Liver (tissue), 9 donors: ENCODE measurements around the gene TXNRD2. TPM values are rescaled to one million over a fixed set of nuclear protein-coding genes. Genes with fewer than 3 reads are reported as not detected.

Experiments
- DNase-seq: peaks from one replicate; pipeline ENCODE4 v3.0.0-alpha.2; 2017; ENCODE audit warnings: low spot score
- H3K27ac ChIP-seq, 2 donors: one replicate each; pipeline ENCODE4 v1.7.0; 2013; ENCODE audit warnings: inconsistent platforms in 2 of 2, low read length in 2 of 2, control low read depth in 1 of 2, low read depth in 1 of 2, mild to moderate bottlenecking in 1 of 2
- H3K27me3 ChIP-seq, 4 donors: one replicate each; pipeline versions ENCODE4 v1.6.1 to v1.7.0; 2013; ENCODE audit warnings: low read length in 3 of 4, inconsistent platforms in 1 of 4, mild to moderate bottlenecking in 1 of 4, moderate library complexity in 1 of 4; ENCODE audit not compliant: control insufficient read depth in 4 of 4, insufficient read depth in 4 of 4
- H3K36me3 ChIP-seq, 4 donors: one replicate each; pipeline versions ENCODE4 v1.6.1 to v1.7.0; 2013; ENCODE audit warnings: low read length in 3 of 4, mild to moderate bottlenecking in 3 of 4, low read depth in 1 of 4, moderate library complexity in 1 of 4; ENCODE audit not compliant: control insufficient read depth in 4 of 4, insufficient read depth in 3 of 4
- H3K4me1 ChIP-seq, 4 donors: one replicate each; pipeline versions ENCODE4 v1.6.1 to v1.7.0; 2013; ENCODE audit warnings: low read length in 3 of 4, mild to moderate bottlenecking in 3 of 4, moderate library complexity in 1 of 4; ENCODE audit not compliant: control insufficient read depth in 4 of 4, insufficient read depth in 4 of 4
- H3K4me3 ChIP-seq, 3 donors: one replicate each; pipeline versions ENCODE4 v1.6.1 to v1.7.0; 2013; ENCODE audit warnings: low read length in 3 of 3, control low read depth in 1 of 3, low read depth in 1 of 3, mild to moderate bottlenecking in 1 of 3
- H3K9ac ChIP-seq, 2 donors: one replicate each; pipeline ENCODE4 v1.7.0; 2013; ENCODE audit warnings: low read length in 2 of 2, mild to moderate bottlenecking in 2 of 2, moderate library complexity in 2 of 2, control low read depth in 1 of 2, low read depth in 1 of 2
- H3K9me3 ChIP-seq, 4 donors: one replicate each; pipeline versions ENCODE4 v1.6.1 to v1.7.0; 2013; ENCODE audit warnings: low read length in 3 of 4; ENCODE audit not compliant: control insufficient read depth in 4 of 4
- ATF3 ChIP-seq: IDR thresholded peaks from 2 replicates; pipeline ENCODE4 v1.6.1; 2016; ENCODE audit warnings: antibody characterized with exemption
- CTCF ChIP-seq: fragments of 150-350 bp; IDR thresholded peaks from 2 replicates; pipeline ENCODE4 v1.5.1; 2017; ENCODE audit warnings: improper control_type of control experiment, low read depth, low read length; ENCODE audit not compliant: missing input control
- EGR1 ChIP-seq, 2 donors: IDR thresholded peaks; 2 replicates each; pipeline ENCODE4 v1.6.1; 2016 to 2018; ENCODE audit warnings: antibody characterized with exemption in 2 of 2, low read depth in 2 of 2
- FOXA1 ChIP-seq: IDR thresholded peaks from 2 replicates; pipeline ENCODE4 v1.6.1; 2016; ENCODE audit warnings: antibody characterized with exemption
- FOXA2 ChIP-seq: IDR thresholded peaks from 2 replicates; pipeline ENCODE4 v1.6.1; 2016; ENCODE audit warnings: antibody characterized with exemption
- GABPA ChIP-seq, 2 donors: IDR thresholded peaks in 1 of 2; conservative IDR thresholded peaks in 1 of 2; 2 replicates each; pipeline ENCODE4 v1.6.1; 2016; ENCODE audit warnings: antibody characterized with exemption in 2 of 2, mild to moderate bottlenecking in 1 of 2, moderate library complexity in 1 of 2
- HNF4A ChIP-seq, 2 donors: conservative IDR thresholded peaks; 2 replicates each; pipeline ENCODE4 v1.6.1; 2016; ENCODE audit warnings: antibody characterized with exemption in 2 of 2, mild to moderate bottlenecking in 2 of 2
- HNF4G ChIP-seq: IDR thresholded peaks from 2 replicates; pipeline ENCODE4 v1.6.1; 2016; ENCODE audit warnings: antibody characterized with exemption
- JUND ChIP-seq, 2 donors: IDR thresholded peaks; 2 replicates each; pipeline ENCODE4 v1.6.1; 2016; ENCODE audit warnings: antibody characterized with exemption in 2 of 2
- MAX ChIP-seq: IDR thresholded peaks from 2 replicates; pipeline ENCODE4 v1.6.1; 2016; ENCODE audit warnings: antibody characterized with exemption
- NR2F2 ChIP-seq: IDR thresholded peaks from 2 replicates; pipeline ENCODE4 v1.6.1; 2016; ENCODE audit warnings: antibody characterized with exemption
- REST ChIP-seq: IDR thresholded peaks from 2 replicates; pipeline ENCODE4 v1.6.1; 2016; ENCODE audit warnings: antibody characterized with exemption, mild to moderate bottlenecking
- RXRA ChIP-seq, 2 donors: IDR thresholded peaks; 2 replicates each; pipeline ENCODE4 v1.6.1; 2017 to 2018; ENCODE audit warnings: antibody characterized with exemption in 2 of 2, mild to moderate bottlenecking in 1 of 2
- SP1 ChIP-seq: IDR thresholded peaks from 2 replicates; pipeline ENCODE4 v1.6.1; 2018; ENCODE audit warnings: antibody characterized with exemption, mild to moderate bottlenecking
- TAF1 ChIP-seq: conservative IDR thresholded peaks from 2 replicates; pipeline ENCODE4 v1.6.1; 2016; ENCODE audit warnings: antibody characterized with exemption, mild to moderate bottlenecking
- YY1 ChIP-seq: IDR thresholded peaks from 2 replicates; pipeline ENCODE4 v1.6.1; 2016; ENCODE audit warnings: antibody characterized with exemption, mild to moderate bottlenecking
- WGBS: extraction: QIAGEN DNeasy Blood & Tissue Kit; methylation state at CpG from one replicate; pipeline ENCODE4 v1.1.7; 2013; 5-methylcytosine and 5-hydroxymethylcytosine counted together
- polyA plus RNA-seq, 2 donors: library from polyadenylated mRNA; stranded (reverse) in 1 of 2; unstranded in 1 of 2; fragments of 200-250 nt in 1 of 2; fragments of >200 nt in 1 of 2; fragmentation: Nextera tagmentation in 1 of 2; extraction: Ambion mirVana in 1 of 2; gene quantifications; one replicate each; pipeline versions ENCODE4 v1.2.1 to v1.2.3, GENCODE V29; 2013 to 2015
- total RNA-seq, 2 donors: library from RNA; depleted of rRNA; stranded (reverse); fragments of >200 nt; gene quantifications; one replicate each; pipeline ENCODE4 v1.2.3, GENCODE V29; 2014
- donor health status: healthy.
- donor health status: healthy.
- donor health status: healthy.
- donor health status: healthy.
- donor health status: healthy.

TXNRD2 gene
- total and polyA plus RNA-seq, 4 donors = 22.2 to 41.3 (median 33.6) TPM

- TF ChIP-seq REST (no peak), HNF4A (conservative IDR thresholded peaks at IDR 0.05) (peak in 1 of 2 donors; percentile 52), ATF3 (no peak), EGR1 (IDR thresholded peaks at IDR 0.05; ENCODE audit: low read depth in 2 of 2) (no peak), HNF4G (no peak)
Observed at GRCh38 chr22:19962246-19962908, 20.8 kb upstream of the TXNRD2 start (continued).

GRCh38 chr22:19961868-19962245 lies 20.2 kb upstream of the TXNRD2 start:
- peaks cover 0 to 18% (median 9%) of the 10 kb centered on the region in 4 donors for H3K36me3 ChIP-seq
- H3K27ac ChIP-seq = peak overlapping the region; percentile 93
- H3K4me3 ChIP-seq = no peak overlapping the region
- TF ChIP-seq FOXA1 (no peak), TAF1 (no peak), RXRA (IDR thresholded peaks at IDR 0.05) (no peak), JUND (IDR thresholded peaks at IDR 0.05) (no peak), CTCF (no peak), NR2F2 (no peak), HNF4G (no peak), YY1 (no peak), EGR1 (IDR thresholded peaks at IDR 0.05; ENCODE audit: low read depth in 2 of 2) (no peak), SP1 (no peak)
- H3K4me1 ChIP-seq = peaks cover 25 to 57% (median 38%) of the 10 kb centered on the region in 4 donors
- H3K9me3 ChIP-seq = no peaks in the 10 kb centered on the region
- peak overlapping the region; percentile 34 to 92 for H3K9ac ChIP-seq
- 71% methylated on average over 8 of the region's 8 CpGs for WGBS
- no peaks in the 10 kb centered on the region for H3K27me3 ChIP-seq
- no peak for DNase-seq

- Histone ChIP-seq H3K27ac (peak overlapping the region; percentile 93), H3K4me1 (peaks cover 25 to 56% (median 38%) of the 10 kb centered on the region in 4 donors), H3K36me3 (peaks cover 0 to 15% (median 7%) of the 10 kb centered on the region in 4 donors), H3K9me3 (no peaks in the 10 kb centered on the region), H3K4me3 (no peak overlapping the region), H3K9ac (peak overlapping the region; percentile 34 to 92), H3K27me3 (no peaks in the 10 kb centered on the region)
- WGBS = 44% methylated on average over 9 of the region's 9 CpGs
- peak; percentile 56 for DNase-seq
- TF ChIP-seq MAX = peak; percentile 92
- TF ChIP-seq GABPA (IDR thresholded peaks at IDR 0.05 in 1 of 2, conservative IDR thresholded peaks at IDR 0.05 in 1 of 2) = peak in 1 of 2 donors; percentile 58
- peak; percentile 89 for TF ChIP-seq SP1
- TF ChIP-seq HNF4A (conservative IDR thresholded peaks at IDR 0.05) = peak; percentile 87 to 90
- TF ChIP-seq FOXA1 = peak; percentile 94
- TF ChIP-seq JUND (IDR thresholded peaks at IDR 0.05) = peak in 1 of 2 donors; percentile 27
- peak in 1 of 2 donors; percentile 52 for TF ChIP-seq EGR1 (IDR thresholded peaks at IDR 0.05; ENCODE audit: low read depth in 2 of 2)
- TF ChIP-seq RXRA (IDR thresholded peaks at IDR 0.05) = peak; percentile 95 to 96
- TF ChIP-seq CTCF = no peak
- TF ChIP-seq ATF3 = no peak
- peak; percentile 97 for TF ChIP-seq FOXA2
- peak; percentile 59 for TF ChIP-seq NR2F2
- TF ChIP-seq TAF1 = no peak
- TF ChIP-seq REST = peak; percentile 39
Observed at GRCh38 chr22:19961201-19961580, 19.6 kb upstream of the TXNRD2 start.
